Pancreas (tissue), 10 donors: ENCODE measurements around the gene GNPTG. TPM values are rescaled to one million over a fixed set of nuclear protein-coding genes. Genes with fewer than 3 reads are reported as not detected.

Experiments used
- ATAC-seq, 4 donors: fragments of 200-7000 bp; cut with Tn5 transposase; one replicate each; pipeline versions ENCODE4 v1.8.0 to v1.9.1; 2020; ENCODE audit warnings: mild to moderate bottlenecking in 4 of 4, moderate library complexity in 4 of 4
- DNase-seq, 6 donors: peaks; one replicate each; pipeline ENCODE4 v3.0.0-alpha.2; 2020
- FAIRE-seq: peaks from 2 replicates; lab custom pipeline; 2012; peaks lifted over from hg19 to GRCh38; lab: Jason Lieb, UNC
- H3K27ac ChIP-seq, 4 donors: fragments of 200-600 bp; sonication (generic); 1 replicate in 3 of 4; 2 replicates in 1 of 4; pipeline versions ENCODE4 v1.5.0 to v1.8.0; 2020
- H3K27me3 ChIP-seq, 4 donors: fragments of 200-600 bp; one replicate each; pipeline ENCODE4 v1.8.0; 2021
- H3K36me3 ChIP-seq, 3 donors: fragments of 200-600 bp; sonication (generic) in 1 of 3; one replicate each; pipeline versions ENCODE4 v1.5.0 to v1.8.0; 2020 to 2021
- H3K4me1 ChIP-seq, 3 donors: fragments of 200-600 bp; one replicate each; pipeline ENCODE4 v1.8.0; 2021
- H3K4me3 ChIP-seq, 4 donors: fragments of 200-600 bp; sonication (generic) in 2 of 4; one replicate each; pipeline versions ENCODE4 v1.5.0 to v1.8.0; 2020 to 2021
- H3K9me3 ChIP-seq, 4 donors: fragments of 200-600 bp; one replicate each; pipeline ENCODE4 v1.8.0; 2021
- CTCF ChIP-seq, 4 donors: fragments of 200-600 bp; sonication (generic) in 3 of 4; IDR thresholded peaks; one replicate each; pipeline versions ENCODE4 v1.5.0 to v1.8.0; 2021; ENCODE audit warnings: antibody characterized with exemption in 4 of 4
- WGBS, 2 donors: extraction: QIAGEN DNeasy Blood & Tissue Kit; methylation state at CpG; one replicate each; pipeline ENCODE4 v1.1.7; 2013; 5-methylcytosine and 5-hydroxymethylcytosine counted together
- intact Hi-C, 3 donors: fragments of 100-400 bp; cut with DNase I; formaldehyde crosslinking; loops; one replicate each; pipeline versions ENCODE4 v1.11.1 to v1.14.2; 2022
- polyA plus RNA-seq, 2 donors: library from polyadenylated mRNA; stranded (reverse); fragments of 200-250 nt; gene quantifications; one replicate each; pipeline ENCODE4 v1.2.3, GENCODE V29; 2013
- total RNA-seq, 6 donors: library from RNA; stranded (reverse); fragmentation: NEBNext Ultra II Directional in 4 of 6; extraction: Animal tissue kit (Norgen Biotek cat#: 25700) in 4 of 6; gene quantifications; one replicate each; pipeline versions ENCODE4 v1.2.1 to v1.2.4, GENCODE V29; 2021 to 2023
- donor health status: healthy with polysubstance abuse.
- donor health status: DM: no; HTN: no; CAD: no; lungs with moderate emphysema.
- donor health status: DM: no; HTN: no; CAD: no.
- donor health status: control.
- donor health status: control.
- donor health status: Bipolar disorder and iron deficiency.
- donor health status: DM: yes; HTN: yes; CAD: no.
- donor health status: DM: no; HTN: no; CAD: no.
- donor health status: DM: no; HTN: no; CAD: no.
- donor health status: DM: yes; HTN: yes; CAD: no.

The GNPTG gene
- total and polyA plus RNA-seq, 8 donors, result 28.0 to 75.3 (median 40.9) TPM

DNA sequence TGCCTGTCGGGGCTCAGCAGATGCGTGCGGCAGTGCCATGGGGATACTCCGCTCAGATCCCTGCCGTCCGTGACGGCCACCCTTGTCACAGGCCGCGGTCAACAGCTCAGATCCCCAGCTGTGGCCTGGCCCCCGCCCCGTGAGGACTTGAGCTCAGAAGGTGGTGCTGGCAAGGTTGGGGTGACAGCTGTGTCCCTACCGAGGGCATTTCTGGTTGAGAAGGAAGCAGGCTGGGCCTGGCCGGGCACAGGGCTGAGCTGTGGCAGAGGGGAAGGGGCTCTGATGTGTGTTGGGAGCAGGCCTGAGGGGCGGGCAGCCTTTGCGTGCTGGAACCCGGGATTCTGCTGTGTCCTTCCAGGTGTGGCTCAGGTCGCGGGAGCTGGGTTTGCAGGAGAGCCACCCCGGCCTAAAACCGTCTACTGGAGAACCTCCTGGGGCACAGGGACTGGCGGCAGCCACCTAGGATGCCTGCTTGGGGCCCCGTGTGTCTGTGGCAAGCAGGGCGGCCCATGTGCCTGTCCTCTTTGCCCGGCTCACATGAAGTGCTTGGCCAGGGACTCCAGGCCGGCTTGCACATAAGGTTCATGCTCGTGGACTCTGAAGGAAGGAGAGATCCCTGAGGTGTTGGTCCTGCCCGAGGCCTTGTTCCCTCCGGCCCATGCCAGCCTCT lies 37.2 kb upstream of the GNPTG start:
- FAIRE-seq, result no peak
- intact Hi-C loops, result no loop called here

GRCh38 chr16:1315081-1316032 lies 36.4 kb upstream of the GNPTG start:
- WGBS, 2 donors, result 85 to 88% methylated on average over 46 of the region's 46 CpGs
- ATAC-seq, result no peak
- intact Hi-C loops, result no loop called here
- TF ChIP-seq CTCF (IDR thresholded peaks at IDR 0.05), result no peak
- no peak for FAIRE-seq
- Histone ChIP-seq H3K9me3 (no peaks in the 10 kb centered on the region), H3K4me1 (peaks cover 8 to 16% (median 15%) of the 10 kb centered on the region in 3 donors), H3K27me3 (no peaks in the 10 kb centered on the region), H3K27ac (no peak overlapping the region), H3K36me3 (peaks cover 9 to 62% (median 33%) of the 10 kb centered on the region in 3 donors), H3K4me3 (no peak overlapping the region)
- DNase-seq, result peak in 1 of 6 donors; percentile 60

More for the DNA sequence above, 37.2 kb upstream of the GNPTG start:
- Histone ChIP-seq H3K27ac (no peak overlapping the region), H3K36me3 (peaks cover 4 to 54% (median 31%) of the 10 kb centered on the region in 3 donors), H3K4me1 (peaks cover 8 to 16% (median 15%) of the 10 kb centered on the region in 3 donors), H3K4me3 (no peak overlapping the region), H3K27me3 (no peaks in the 10 kb centered on the region), H3K9me3 (no peaks in the 10 kb centered on the region)
- no peak for ATAC-seq
- DNase-seq, result peak in 1 of 6 donors; percentile 62
- 87 to 89% methylated on average over 28 of the region's 28 CpGs for WGBS, 2 donors
- no peak for TF ChIP-seq CTCF (IDR thresholded peaks at IDR 0.05)

DNA sequence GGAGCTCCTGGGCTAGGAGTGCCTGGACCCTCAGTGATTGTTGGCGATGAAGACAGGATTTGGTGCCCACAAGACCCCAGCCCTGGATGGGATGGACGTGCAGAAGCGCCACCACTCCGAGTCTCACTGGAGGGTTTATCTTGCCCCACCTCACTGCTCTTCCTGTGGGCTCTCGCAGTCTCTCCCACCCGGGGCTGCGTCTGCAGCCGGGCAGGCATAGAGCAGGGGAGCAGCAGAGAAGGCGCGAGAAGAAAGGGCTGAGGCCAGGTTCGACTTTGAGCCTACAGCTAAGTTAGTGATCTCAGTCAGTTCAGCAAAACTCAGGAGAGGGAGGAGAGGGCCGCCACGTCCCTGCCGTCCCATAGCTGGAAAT lies 35.7 kb upstream of the GNPTG start:
- H3K4me3 ChIP-seq, result no peak overlapping the region
- H3K27me3 ChIP-seq, result no peaks in the 10 kb centered on the region
- peaks cover 8 to 14% (median 13%) of the 10 kb centered on the region in 3 donors for H3K4me1 ChIP-seq
- H3K36me3 ChIP-seq, result peaks cover 9 to 69% (median 40%) of the 10 kb centered on the region in 3 donors
- ATAC-seq (no peak), FAIRE-seq (no peak), DNase-seq (no peak)
- no peaks in the 10 kb centered on the region for H3K9me3 ChIP-seq
- 89 to 92% methylated on average over 14 of the region's 14 CpGs for WGBS, 2 donors
- no peak overlapping the region for H3K27ac ChIP-seq
- intact Hi-C loops, result no loop called here
- TF ChIP-seq CTCF (IDR thresholded peaks at IDR 0.05), result no peak

DNA sequence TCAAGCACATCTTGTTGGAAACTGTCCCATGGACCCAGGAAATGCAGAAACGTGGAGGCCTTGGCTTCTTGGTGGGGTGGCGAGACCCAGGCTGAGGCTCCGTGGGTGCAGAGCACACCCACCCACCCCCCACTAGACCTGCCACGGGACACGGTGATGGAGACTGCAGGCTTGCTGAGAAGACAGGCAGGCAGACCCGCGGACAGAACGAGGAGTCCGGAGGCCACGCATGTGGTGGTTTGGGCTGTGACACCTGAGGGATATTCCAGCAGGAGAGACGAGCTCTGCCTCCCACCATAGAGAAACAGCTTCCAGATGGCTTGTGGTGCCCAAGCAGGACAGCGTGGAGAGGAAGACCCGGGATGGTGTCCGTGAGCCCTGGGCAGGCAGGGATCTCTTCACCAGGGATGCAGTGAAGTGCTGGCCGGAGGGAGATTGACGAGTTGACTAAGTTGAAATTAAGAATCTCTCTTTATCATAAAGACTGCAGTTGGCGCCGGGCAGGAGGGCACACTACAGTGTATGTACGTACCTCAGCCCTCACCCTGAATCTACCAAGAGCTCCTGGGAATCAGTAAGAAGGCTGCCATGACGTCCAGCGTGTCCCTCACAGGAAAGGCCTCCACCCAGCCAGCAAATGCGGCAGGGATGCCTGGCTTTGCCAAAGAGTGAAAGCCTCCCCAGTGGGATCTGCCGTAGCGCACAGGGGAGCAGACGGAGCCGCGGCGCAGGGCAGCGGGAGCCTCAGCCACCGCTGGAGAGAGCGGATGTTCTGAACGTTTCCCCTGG lies 34.1 kb upstream of the GNPTG start:
- no peaks in the 10 kb centered on the region for H3K9me3 ChIP-seq
- H3K4me3 ChIP-seq, result no peak overlapping the region
- H3K36me3 ChIP-seq, result peaks cover 9 to 80% (median 42%) of the 10 kb centered on the region in 3 donors
- DNase-seq (no peak), ATAC-seq (no peak), FAIRE-seq (no peak)
- H3K27me3 ChIP-seq, result no peaks in the 10 kb centered on the region
- no peaks in the 10 kb centered on the region for H3K4me1 ChIP-seq
- intact Hi-C loops, result no loop called here
- no peak overlapping the region for H3K27ac ChIP-seq
- 89 to 90% methylated on average over 32 of the region's 32 CpGs for WGBS, 2 donors
- no peak for TF ChIP-seq CTCF (IDR thresholded peaks at IDR 0.05)
